Testis (tissue), 3 donors: ENCODE measurements around the gene PSMC3. TPM values are rescaled to one million over a fixed set of nuclear protein-coding genes. Genes with fewer than 3 reads are reported as not detected.

ENCODE experiments used
- DNase-seq: peaks from one replicate; pipeline ENCODE4 v3.0.0-alpha.2; 2019
- H3K27ac ChIP-seq, 2 donors: fragments of 200-600 bp; sonication (generic); one replicate each; pipeline ENCODE4 v1.5.1; 2019
- H3K27me3 ChIP-seq: fragments of 200-600 bp; sonication (generic); one replicate; pipeline ENCODE4 v1.5.1; 2019
- H3K36me3 ChIP-seq: fragments of 200-600 bp; sonication (generic); one replicate; pipeline ENCODE4 v1.5.1; 2017; ENCODE audit warnings: low read depth; ENCODE audit errors: missing control alignments
- H3K4me1 ChIP-seq: fragments of 200-600 bp; sonication (generic); one replicate; pipeline ENCODE4 v1.5.1; 2019
- H3K4me3 ChIP-seq, 2 donors: fragments of 200-600 bp; sonication (generic); one replicate each; pipeline ENCODE4 v1.5.1; 2017 to 2019
- H3K9me3 ChIP-seq: fragments of 200-600 bp; sonication (generic); one replicate; pipeline ENCODE4 v1.5.1; 2017
- POLR2A ChIP-seq: fragments of 450-650 bp; IDR thresholded peaks from one replicate; pipeline ENCODE4 v1.6.1; 2017; ENCODE audit warnings: antibody characterized with exemption, mild to moderate bottlenecking, moderate library complexity
- WGBS, 2 donors: methylation state at CpG; one replicate each; pipeline ENCODE4 v1.1.5; 2018; 5-methylcytosine and 5-hydroxymethylcytosine counted together
- intact Hi-C: fragments of 100-400 bp; cut with DNase I; formaldehyde crosslinking; loops from one replicate; pipeline ENCODE4 v1.15.1; 2023; ENCODE audit warnings: low total_unique reads
- polyA plus RNA-seq: library from polyadenylated mRNA; stranded (reverse); fragments of 350-450 nt; fragmentation: Illumina TruSeq; extraction: RNeasy Lipid Tissue Mini Kit (QIAGEN cat#74804); gene quantifications from one replicate; pipeline ENCODE4 v1.2.3, GENCODE V29; 2014; ENCODE audit warnings: low read depth, low replicate concordance; ENCODE audit not compliant: insufficient read depth
- total RNA-seq, 2 donors: library from RNA; depleted of rRNA; stranded (reverse); fragments of >200 nt; gene quantifications; one replicate each; pipeline ENCODE4 v1.2.3, GENCODE V29; 2016
- TF ChIP-seq, protein P1 (sequence below), 3 experiments: fragments of 450-650 bp in 2 of 3; fragments of 200-600 bp in 1 of 3; sonication (generic) in 1 of 3; IDR thresholded peaks; one replicate each; pipeline ENCODE4 v1.5.1; 2016 to 2019; ENCODE audit warnings: antibody characterized with exemption in 3 of 3, mild to moderate bottlenecking in 2 of 3, moderate library complexity in 1 of 3

PSMC3 gene
- total and polyA plus RNA-seq, 3 donors from 2014 or later: 98.1 to 228 (median 108) TPM

DNA sequence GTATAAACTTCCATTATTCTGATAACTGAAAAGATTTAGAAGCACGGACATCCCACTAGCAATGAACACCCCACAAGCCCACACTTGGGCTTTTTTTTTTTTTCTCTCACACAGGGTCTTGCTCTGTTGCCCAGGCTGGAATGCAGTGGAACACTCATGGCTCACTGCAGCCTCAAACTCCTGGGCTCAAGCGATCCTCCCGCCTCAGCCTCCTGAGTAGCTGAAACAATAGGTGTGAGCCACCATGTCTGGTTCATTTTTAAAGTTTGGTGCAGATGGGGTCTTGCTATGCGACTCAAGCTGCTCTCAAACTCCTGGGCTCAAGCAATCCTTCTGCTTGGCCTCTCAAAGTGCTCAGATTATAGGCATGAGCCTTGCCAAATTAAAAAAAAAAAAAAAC, 19.6 kb upstream of the PSMC3 start:
- DNase-seq: no peak
- Histone ChIP-seq H3K9me3 (no peaks in the 10 kb centered on the region), H3K27ac (no peak overlapping the region), H3K4me3 (no peak overlapping the region), H3K27me3 (no peaks in the 10 kb centered on the region), H3K4me1 (no peaks in the 10 kb centered on the region), H3K36me3 (no peaks in the 10 kb centered on the region)
- intact Hi-C loops: no loop called here
- TF ChIP-seq, protein P1, sequence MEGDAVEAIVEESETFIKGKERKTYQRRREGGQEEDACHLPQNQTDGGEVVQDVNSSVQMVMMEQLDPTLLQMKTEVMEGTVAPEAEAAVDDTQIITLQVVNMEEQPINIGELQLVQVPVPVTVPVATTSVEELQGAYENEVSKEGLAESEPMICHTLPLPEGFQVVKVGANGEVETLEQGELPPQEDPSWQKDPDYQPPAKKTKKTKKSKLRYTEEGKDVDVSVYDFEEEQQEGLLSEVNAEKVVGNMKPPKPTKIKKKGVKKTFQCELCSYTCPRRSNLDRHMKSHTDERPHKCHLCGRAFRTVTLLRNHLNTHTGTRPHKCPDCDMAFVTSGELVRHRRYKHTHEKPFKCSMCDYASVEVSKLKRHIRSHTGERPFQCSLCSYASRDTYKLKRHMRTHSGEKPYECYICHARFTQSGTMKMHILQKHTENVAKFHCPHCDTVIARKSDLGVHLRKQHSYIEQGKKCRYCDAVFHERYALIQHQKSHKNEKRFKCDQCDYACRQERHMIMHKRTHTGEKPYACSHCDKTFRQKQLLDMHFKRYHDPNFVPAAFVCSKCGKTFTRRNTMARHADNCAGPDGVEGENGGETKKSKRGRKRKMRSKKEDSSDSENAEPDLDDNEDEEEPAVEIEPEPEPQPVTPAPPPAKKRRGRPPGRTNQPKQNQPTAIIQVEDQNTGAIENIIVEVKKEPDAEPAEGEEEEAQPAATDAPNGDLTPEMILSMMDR (IDR thresholded peaks at IDR 0.05): no peak
- TF ChIP-seq POLR2A: no peak
- WGBS, 2 donors: 90 to 96% methylated on average over 4 of the region's 4 CpGs

DNA sequence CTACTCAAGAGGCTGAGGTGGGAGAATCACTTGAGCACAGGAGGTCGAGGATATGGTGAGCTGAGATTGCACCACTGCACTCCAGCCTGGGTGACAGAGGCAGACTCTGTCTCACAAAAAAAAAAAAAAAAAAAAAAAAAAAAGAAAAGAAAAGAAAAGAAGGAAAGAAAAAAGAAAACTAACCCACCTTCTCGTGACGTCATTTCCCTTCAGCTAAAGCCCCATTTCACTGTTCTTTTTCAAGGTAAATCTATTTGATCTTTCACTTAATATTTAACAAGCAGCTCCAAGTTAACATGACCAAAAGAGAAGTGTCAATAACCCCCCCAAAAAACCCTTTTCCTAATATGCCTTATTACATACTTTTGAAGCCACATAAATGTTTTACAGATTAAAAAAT, 17.6 kb upstream of the PSMC3 start:
- TF ChIP-seq POLR2A: no peak
- TF ChIP-seq, protein P1 (IDR thresholded peaks at IDR 0.05): no peak
- WGBS, 2 donors: 92 to 98% methylated on average over 2 to 3 of the region's 3 CpGs
- intact Hi-C loops: no loop called here
- no peak for DNase-seq
- Histone ChIP-seq H3K36me3 (no peaks in the 10 kb centered on the region), H3K27me3 (no peaks in the 10 kb centered on the region), H3K9me3 (no peaks in the 10 kb centered on the region), H3K27ac (no peak overlapping the region), H3K4me3 (no peak overlapping the region), H3K4me1 (no peaks in the 10 kb centered on the region)

DNA sequence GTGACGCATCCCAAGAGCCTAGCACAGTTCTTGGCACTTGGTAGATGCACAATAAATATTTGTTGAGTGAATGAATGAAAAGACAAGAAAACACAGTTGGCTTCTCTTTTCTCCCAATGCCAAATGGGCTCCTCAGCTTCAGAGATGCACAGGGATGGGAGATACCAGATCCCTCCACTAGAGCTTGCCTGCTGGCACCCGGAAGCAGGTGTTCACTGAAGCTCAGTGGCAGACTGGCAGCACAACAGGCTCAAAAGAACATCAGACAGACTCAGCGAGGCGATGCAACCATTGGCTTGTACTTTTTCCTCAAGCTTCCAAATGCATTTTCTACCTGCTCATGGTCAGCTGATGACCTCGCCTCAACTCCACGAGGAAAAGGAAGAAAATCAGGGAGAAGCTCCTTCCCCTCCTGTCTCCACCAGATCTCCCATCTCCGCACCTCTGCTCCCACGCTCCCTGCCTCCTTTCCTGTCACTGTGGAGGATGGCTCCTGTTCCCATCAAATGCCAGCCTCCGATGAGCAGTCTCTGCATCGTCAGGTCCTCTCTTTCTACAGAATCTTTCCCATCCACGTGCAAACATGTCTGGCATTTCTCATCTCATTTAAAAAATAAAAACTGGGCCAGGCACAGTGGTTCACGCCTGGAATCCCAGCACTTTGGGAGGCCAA, 16.9 kb upstream of the PSMC3 start:
- H3K9me3 ChIP-seq: no peaks in the 10 kb centered on the region
- TF ChIP-seq POLR2A: no peak
- TF ChIP-seq, protein P1 (IDR thresholded peaks at IDR 0.05): no peak
- H3K36me3 ChIP-seq: no peaks in the 10 kb centered on the region
- H3K27ac ChIP-seq: no peak overlapping the region
- H3K27me3 ChIP-seq: no peaks in the 10 kb centered on the region
- H3K4me1 ChIP-seq: no peaks in the 10 kb centered on the region
- no peak overlapping the region for H3K4me3 ChIP-seq
- no peak for DNase-seq
- 84 to 87% methylated on average over 12 of the region's 12 CpGs for WGBS, 2 donors
- intact Hi-C loops: no loop called here

DNA sequence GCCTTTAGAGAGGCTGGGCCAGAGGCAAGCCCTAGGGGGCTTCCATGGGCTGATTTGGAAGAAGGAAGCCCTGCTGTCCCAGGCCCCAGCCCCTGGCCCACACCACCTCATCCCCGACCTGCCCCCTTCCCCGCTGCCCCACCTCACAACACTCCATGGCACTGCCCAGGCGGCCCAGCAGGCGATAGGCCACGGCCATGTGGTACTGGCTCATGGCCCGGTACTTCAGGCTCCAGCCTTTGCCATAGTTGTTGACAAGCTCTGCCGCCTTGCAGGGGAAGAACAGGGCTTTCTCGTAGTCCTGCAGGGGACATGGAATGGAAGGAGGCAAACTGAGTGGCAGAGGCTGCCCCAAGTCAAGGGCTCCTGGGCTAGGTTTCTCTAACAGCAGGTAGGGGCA, 16.3 kb upstream of the PSMC3 start:
- TF ChIP-seq, protein P1 (IDR thresholded peaks at IDR 0.05): no peak
- TF ChIP-seq POLR2A: no peak
- Histone ChIP-seq H3K4me1 (peaks cover 5% of the 10 kb centered on the region), H3K4me3 (no peak overlapping the region), H3K27me3 (no peaks in the 10 kb centered on the region), H3K9me3 (no peaks in the 10 kb centered on the region), H3K36me3 (no peaks in the 10 kb centered on the region), H3K27ac (no peak overlapping the region)
- 88 to 90% methylated on average over 6 to 8 of the region's 8 CpGs for WGBS, 2 donors
- DNase-seq: no peak
- intact Hi-C loops: no loop called here

DNA sequence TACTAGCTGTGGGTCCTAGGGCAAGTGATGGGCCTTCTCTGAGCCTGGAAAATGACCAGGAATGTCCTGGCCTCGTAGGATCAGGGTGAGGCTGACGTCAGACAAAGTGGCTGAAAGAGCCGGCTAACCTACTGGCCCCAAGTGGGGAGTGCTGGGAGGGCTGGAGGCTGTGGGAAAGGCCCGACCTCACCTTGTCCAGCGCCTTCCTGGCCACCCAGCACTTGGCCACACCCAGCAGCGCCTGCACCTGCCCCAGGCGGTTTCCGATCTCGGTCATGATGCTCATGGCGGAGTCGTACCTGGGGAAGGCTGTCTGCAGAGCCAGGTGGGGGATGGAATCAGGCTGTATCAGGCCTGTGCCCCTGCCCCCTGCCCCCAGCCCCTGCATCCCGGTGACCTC, 15.2 kb upstream of the PSMC3 start:
- intact Hi-C loops: no loop called here
- Histone ChIP-seq H3K27me3 (no peaks in the 10 kb centered on the region), H3K27ac (no peak overlapping the region), H3K36me3 (no peaks in the 10 kb centered on the region), H3K9me3 (no peaks in the 10 kb centered on the region), H3K4me3 (no peak overlapping the region), H3K4me1 (peaks cover 7% of the 10 kb centered on the region)
- 93 to 100% methylated on average over 1 to 12 of the region's 12 CpGs for WGBS, 2 donors
- DNase-seq: no peak
- TF ChIP-seq, protein P1 (IDR thresholded peaks at IDR 0.05): no peak
- no peak for TF ChIP-seq POLR2A
